GM19238 (cell line): Measurements from ENCODE around the gene PSD4.

ENCODE experiments used
- DNase-seq: peaks from one replicate; pipeline ENCODE4 v3.0.0; 2011; ENCODE audit warnings: low spot score; ENCODE audit not compliant: insufficient read length

The PSD4 gene

DNA sequence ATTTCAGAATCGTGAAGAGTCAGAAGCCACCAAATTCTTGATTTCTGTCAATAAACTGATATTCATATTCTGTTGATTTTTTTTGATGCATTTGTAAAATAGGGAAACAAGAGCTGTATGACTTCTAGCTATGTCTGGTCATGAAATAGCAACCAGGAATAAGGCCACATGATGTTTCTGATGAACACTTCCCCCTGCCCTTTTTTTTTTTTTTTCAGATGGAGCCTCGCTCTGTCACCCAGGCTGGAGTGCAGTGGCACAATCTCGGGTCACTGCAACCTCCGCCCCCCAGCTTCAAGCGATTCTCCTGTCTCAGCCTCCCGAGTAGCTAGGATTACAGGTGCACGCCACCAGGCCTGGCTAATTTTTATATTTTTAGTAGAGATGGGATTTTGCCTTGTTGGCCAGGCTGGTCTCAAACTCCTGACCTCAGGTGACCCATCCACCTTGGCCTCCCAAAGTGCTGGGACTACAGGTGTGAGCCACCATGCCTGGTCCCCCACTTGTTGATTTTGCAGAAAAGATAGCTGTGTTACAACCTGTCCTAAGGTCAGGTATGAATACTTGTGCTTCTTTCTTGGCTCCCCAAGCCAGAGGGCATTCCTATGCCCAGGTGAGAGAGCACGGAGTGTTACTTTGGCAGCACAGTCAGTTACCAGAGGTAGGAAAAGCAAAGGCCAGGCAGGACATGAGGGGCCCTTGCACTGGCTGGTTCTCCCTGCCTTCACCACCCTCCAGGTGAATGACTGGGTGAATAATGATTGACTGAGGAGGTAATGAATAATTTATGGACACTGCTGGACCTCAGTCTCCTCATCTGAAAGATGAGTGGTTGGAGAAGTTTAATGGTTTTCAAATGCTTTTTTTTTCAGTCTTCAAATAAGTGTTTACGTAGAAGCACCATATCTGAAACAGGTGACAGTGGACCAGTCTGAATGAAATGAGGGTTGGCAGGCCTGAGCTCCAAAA is 65.4 kb downstream of the PSD4 start:
- no peak for DNase-seq

DNA sequence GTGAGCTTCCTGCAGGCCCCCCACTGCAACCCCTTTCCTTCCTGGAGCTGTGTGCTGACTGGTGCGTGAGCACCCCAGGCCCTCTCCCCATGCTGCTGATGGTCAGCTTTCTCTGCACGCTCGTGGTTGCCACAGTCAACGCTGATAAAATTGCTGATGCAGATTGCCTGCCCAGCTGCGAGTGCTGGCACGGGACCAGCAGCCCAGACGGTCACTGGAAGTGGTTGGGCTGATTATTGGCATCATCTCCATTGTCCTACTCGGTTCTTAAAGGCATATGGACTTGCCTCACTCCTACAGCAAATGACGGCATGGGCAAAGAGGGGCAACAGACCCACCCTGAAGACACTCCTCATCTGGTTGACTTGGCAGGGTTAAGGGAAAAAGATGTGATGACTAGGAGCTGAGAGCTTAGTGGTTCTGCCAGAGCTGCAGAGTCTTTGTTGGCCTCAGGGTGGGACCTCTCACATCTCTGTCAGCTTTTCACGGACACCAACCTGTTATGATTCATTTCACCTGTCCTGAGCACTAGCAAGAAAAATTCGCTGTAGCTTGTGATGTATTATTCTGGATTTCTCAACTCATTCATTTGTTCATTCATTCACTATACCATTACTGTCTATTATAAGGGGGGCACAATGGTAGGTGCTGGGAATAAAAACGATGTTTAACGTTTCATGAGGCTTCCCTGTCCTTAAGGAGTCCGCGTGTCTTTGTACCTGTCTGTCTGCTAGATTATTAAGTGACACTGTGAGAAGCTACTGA is 66.6 kb downstream of the PSD4 start:
- no peak for DNase-seq

DNA sequence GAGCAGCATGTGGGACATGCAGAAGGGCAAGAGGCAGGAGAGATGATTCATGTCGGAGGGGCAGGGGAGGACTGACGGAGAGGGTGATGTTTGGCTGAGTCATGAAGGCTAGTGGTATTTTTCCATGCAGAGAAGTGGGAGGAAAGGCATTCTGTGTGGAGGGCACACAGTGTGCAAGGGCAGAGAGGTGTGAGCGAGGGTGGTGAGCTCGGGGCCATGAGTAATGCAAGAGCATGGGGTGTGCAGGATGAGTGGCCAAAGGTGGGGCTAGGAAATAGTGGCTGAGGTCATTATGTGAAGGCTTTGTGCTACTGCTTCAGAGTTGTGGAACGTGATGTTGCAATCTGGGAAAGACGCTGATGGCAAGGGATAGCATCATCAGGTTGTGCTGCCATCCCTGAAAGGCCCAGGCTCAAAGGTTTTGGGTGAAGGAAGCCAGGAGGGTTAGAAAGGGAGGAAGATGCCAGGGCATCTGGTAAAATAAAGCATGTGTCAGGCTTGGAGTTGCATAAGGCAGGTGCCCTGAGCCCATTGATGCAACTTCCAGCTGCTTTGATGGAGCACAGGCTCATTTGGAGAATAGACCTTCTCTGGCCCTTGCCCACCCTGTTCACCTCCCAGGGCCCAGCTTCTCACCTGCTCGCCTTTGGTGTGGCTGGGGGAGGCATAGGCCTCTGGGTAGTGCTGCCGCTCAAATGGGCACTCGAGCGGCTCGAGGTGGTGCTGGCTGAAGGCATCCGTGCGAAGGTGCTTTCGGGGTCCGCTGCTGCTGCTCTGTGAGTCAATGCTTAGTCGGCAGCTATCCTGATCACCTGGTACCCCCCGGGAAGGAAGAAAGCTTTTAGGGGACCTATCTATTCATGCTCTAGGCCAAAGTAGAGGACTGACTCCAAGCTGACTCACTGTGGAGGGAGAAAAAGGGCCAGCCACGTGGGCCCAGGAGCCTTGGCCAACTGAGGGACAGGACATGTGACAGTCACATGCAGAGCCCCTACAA is 67.4 kb downstream of the PSD4 start:
- DNase-seq = no peak

DNA sequence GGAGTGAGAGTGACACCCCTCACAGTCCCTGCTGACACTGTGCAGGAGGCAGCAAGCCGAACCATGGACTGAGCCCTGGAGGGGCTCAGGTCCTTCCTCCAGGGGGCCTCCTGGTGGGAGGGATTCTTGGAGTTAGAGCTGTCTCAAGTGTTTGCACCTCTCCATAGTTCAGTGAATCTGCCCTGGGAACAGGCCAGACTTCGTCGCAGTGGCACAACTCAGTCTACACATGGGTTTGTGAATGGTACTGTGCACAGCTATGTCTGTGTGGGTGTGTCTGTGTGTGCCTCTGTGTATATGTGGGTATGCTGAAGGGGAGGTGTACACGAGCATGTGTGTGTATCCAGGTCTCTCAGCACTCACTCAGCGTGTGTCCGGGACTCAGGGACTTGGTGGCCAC is 68.6 kb downstream of the PSD4 start:
- DNase-seq = no peak

DNA sequence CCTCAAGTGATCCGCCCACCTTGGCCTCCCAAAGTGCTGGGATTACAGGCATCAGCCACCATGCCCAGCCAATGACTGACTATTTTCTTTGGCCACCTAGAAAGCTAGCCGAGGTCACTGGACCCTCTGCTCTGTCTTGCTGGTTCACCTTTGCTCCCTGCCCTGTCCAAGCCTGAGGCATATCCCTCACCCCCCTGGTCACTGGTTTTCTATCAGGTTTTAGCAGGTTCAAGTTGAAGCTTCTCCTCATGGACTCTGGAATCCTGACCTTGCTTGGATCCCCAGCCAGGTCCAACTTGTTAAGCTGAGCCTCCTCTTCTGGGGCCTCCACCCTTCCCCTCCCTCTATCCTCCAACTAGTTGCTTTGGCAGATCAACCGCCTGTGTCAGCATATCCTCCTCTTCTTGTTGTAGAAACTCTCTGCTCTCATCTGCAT is 71.5 kb downstream of the PSD4 start:
- DNase-seq = no peak

DNA sequence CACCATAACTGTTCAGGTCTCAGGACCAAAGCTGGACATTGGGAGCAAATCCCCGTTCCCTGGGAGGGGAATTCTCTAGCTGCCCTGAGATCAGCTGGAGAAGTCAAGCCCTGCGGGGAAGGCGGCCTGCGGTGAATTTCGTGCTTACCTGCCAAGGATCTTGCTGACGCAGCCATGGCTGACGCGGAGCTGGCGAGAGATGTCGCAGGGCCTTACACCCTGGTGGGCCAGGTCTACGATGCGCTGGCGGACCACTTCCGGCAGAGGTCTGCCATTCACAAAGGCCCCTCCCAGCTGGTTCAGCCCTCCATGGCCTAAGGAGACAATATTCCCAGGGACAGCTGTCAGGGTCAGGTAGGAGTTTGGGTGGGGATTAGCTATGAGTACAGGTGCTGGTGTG is 72.8 kb downstream of the PSD4 start:
- no peak for DNase-seq

DNA sequence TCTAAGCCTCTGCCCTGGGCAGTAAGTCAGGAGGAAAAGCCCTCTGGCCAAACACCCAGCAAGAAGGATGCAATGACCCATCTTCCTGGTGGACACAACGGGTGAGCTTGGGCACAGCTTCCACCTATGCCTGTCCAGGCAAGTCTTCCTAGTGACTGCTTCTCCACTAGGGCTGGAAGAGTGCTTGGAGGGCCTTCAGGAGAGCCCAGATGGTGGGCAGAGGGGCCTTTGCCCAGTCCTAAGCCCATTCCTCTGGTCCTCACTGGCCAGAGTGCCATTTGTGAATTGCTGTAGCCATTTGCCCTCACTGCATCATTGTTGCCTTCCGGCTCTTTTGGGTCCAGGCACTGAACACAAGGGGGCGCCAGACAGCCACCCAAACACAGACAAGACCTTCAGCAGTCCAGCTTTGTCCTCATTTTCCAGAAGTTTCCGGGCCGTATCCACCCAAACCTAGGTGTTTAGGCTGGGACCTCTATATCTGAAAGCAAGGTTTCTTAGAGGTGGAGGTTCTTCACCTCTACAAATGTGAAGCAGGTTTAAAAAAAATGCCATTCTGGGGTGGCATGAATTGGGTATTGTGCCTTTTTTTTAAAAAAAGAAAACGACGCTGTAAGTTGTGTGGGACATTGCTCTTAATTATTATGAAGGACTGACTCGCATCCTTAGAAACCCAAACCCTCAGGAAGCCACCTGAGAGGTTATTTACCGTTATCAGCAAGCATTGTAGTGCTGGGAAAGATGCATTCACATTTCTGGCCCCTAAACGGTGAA is 75.4 kb downstream of the PSD4 start:
- DNase-seq = peak; percentile 72

DNA sequence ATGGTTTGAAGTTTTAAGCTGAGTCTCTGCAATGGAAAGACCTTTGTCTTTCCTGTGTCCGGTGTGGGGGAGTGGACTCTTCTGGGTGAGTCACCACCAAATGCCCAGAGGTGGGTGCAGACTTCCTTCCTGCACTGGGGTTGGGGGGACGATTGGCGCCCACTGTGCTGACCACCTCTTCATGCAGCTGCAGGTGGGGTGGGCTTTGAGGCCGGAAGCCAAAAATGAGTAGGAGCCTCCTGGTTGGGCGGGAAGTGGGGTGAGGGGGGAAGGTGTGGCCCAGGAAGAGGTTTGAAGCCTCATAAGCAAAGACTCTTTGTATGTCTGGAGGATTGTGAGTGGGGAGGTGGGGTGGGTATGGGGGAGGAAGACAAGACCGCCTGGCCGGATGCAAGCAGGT is 77.3 kb downstream of the PSD4 start:
- no peak for DNase-seq

DNA sequence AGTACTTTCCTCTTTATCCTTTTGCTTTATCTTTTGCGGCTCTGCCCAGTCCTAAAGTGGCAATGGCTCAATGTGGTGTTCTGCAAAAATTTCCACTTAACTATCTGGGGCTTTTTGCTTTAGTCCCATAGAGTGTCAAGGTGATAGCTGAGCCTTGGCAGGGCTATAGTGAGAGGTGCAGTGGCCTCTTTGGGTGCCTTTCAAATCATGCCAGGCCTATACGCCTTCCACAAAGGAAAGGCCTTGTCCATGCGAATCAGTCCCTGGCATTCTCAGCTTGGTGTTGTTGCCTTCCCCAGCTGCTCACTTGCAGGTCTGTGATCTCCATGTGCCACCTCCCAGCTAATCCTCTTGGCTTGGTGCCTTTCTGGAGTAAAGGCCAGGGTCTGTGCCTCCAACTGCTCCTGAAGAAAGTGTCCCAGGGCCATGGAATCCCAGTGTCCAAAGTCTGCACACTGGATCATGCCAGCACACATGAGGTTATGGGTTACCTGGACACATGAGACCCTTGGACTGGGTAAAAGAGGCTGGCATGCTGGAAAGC is 78.3 kb downstream of the PSD4 start:
- DNase-seq = no peak

DNA sequence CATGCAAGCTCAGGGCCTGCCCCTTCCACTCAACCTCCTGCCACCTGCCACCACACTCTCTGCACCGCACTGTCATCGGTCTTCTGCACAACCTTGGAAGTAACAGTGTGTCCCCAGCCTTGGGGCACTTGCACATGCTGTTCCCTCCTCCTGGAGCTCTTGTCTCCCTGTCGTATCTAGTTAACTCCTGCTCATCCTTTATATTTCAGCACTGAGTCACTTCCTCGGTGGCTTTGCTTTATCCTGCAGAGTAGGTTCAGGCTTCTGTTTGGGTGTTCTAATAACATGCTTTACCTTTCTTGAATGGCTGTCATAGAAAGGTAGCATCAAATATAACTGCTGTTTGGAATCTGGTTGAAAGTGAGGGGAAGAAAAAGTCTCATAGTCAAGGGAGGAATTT is 79.7 kb downstream of the PSD4 start:
- DNase-seq = no peak

DNA sequence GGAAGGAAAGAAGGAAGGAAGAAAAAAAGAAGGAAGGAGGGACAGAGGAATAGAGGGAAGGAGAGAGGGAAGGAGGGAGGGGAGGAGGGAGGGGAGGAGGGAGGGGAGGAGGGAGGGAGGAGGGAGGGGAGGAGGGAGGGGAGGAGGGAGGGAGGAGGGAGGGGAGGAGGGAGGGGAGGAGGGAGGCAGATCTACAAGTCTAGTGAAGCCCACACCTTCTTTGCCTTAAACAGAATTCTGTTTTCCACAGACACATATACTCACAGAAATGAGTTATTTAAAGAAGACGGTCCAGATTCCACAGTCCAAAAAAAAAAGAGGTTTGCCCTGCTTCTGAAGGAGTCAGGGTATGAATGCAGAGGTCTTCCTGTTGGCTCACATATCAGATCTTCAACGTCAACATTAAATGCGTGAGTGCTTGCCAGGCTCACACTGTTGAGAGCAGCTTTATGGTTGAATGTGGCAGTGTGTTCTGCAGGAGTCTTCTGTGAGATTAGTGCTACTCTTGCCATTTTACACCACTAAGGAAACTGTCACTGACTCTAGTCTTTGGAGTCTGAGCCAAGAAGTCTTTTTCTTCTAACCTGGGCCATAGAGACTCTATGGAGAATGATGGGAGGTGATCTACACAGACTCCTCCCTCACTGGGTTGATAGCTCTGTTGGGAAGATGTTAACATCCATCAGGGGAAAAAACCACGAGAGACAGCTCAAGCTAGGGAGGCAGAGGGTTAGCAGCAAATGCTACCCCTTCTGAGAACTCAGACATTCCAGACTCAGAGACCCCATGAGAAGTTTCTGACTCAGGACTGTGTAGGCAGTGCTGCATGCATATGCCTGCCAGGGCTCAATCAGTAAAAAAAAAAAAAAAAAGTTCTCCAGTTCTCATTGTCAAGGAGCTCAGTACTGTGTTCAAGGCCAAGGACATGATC is 81.6 kb downstream of the PSD4 start:
- DNase-seq = no peak

DNA sequence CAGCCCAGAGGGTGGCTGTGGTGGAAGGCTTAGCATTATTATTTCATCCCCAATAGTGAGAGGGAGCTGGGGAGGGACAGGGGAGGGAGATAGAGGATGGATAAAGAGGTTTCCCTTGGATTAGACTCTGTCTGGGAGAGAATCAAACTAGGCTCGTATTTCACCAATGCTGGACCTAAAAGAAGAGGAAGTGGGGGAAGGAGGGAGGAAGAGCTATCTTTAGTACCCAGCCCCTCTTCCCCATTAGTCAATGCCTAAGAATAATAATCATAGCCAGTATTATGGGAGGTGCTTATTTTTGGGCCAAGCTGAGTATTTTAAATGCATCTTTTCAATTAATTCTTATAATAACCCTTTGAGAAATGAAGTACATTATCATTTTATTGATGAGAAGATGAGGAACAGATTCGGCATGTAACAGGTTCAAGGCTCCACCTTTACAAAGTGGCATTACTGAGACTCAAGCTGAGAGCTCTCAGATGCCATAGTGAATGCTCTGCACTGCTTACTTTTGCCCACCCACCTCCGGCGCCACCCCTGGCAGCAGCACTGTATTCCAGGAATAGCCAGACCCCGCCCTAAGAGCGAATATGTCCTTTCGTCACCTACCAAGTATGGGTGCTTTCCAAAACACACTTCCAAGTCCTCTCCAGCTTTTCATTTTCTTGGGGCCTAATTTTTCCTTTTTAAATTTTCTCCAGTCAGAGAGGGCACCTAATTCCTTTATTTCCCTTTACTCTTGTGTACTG is 83.9 kb downstream of the PSD4 start:
- DNase-seq = no peak

DNA sequence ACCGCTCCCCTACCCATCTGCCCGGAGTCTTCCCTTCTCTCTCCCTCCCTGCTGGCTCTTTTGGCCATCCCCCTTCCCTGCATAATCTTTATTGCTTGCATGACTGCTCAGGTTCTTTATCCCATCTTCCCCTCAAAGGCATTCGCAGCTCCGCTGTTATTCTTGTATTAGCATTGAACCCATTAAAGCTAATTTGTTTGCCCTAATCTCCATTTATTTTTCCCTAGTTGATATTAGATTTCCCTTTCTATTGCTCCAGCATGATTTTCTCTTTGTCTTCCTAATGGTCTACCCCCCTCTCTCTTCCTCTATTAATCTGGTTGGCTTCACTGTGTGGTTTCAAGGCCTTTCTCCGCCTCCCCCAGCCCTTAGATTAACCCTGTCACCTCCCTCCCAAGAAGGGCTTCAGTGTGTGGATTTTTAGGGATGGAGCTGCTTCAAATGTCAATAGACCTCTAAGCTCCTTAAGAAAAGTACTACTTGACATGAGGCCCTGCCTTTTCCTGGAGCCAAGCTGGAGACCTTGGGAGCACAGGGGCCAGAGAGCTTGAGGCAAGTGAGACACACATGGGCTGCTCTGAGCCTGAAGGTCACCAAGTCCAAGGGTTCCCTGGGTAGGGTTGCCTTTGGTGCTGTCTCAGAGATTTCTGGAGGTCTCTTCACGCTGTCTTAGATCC is 84.8 kb downstream of the PSD4 start:
- no peak for DNase-seq
